Esophagus (tissue), 2 donors: ENCODE measurements around the gene GUCY2D. TPM values are rescaled to one million over a fixed set of nuclear protein-coding genes. Genes with fewer than 3 reads are reported as not detected.
"Not testable (repeated sequence)": the region's sequence is repeated elsewhere in the genome, so short reads cannot be mapped to it uniquely, and the experiment has no call there.

Experiments
- H3K27ac ChIP-seq, 2 donors: one replicate each; pipeline ENCODE4 v1.5.1; 2013; ENCODE audit warnings: low read depth in 2 of 2, mild to moderate bottlenecking in 2 of 2, inconsistent platforms in 1 of 2, low read length in 1 of 2, moderate library complexity in 1 of 2
- H3K27me3 ChIP-seq, 2 donors: one replicate each; pipeline ENCODE4 v1.6.1; 2013; ENCODE audit warnings: low read length in 2 of 2, control low read depth in 1 of 2, mild to moderate bottlenecking in 1 of 2; ENCODE audit not compliant: insufficient read depth in 2 of 2, control insufficient read depth in 1 of 2
- H3K36me3 ChIP-seq, 2 donors: one replicate each; pipeline ENCODE4 v1.6.1; 2013; ENCODE audit warnings: low read length in 1 of 2; ENCODE audit not compliant: control insufficient read depth in 2 of 2, insufficient read depth in 2 of 2
- H3K4me1 ChIP-seq, 2 donors: one replicate each; pipeline ENCODE4 v1.6.1; 2013; ENCODE audit warnings: low read length in 1 of 2; ENCODE audit not compliant: control insufficient read depth in 2 of 2, insufficient read depth in 2 of 2
- H3K4me3 ChIP-seq, 2 donors: one replicate each; pipeline ENCODE4 v1.5.1; 2013; ENCODE audit warnings: low read length in 2 of 2, mild to moderate bottlenecking in 2 of 2, low read depth in 1 of 2, moderate library complexity in 1 of 2
- H3K9me3 ChIP-seq, 2 donors: one replicate each; pipeline ENCODE4 v1.6.1; 2013; ENCODE audit warnings: mild to moderate bottlenecking in 2 of 2, low read depth in 1 of 2, low read length in 1 of 2, moderate library complexity in 1 of 2; ENCODE audit not compliant: control insufficient read depth in 2 of 2, insufficient read depth in 1 of 2
- WGBS, 2 donors: extraction: QIAGEN DNeasy Blood & Tissue Kit; methylation state at CpG; one replicate each; pipeline ENCODE4 v1.1.7; 2013; 5-methylcytosine and 5-hydroxymethylcytosine counted together
- polyA plus RNA-seq, 2 donors: library from polyadenylated mRNA; stranded (reverse); fragments of 200-250 nt; gene quantifications; one replicate each; pipeline ENCODE4 v1.2.3, GENCODE V29; 2013
- donor health status: healthy with polysubstance abuse.
- donor health status: Bipolar disorder and iron deficiency.

The GUCY2D gene
- under 1 TPM; 0.19 to 0.59 TPM for polyA plus RNA-seq

- Histone ChIP-seq H3K9me3 (no peaks in the 10 kb centered on the region), H3K4me3 (peak within 1 kb of the TSS; percentile 6 to 12), H3K27ac (no peak within 1 kb of the TSS), H3K27me3 (peaks cover 0 to 12% of the 10 kb centered on the region in 2 donors), H3K4me1 (peaks cover 0 to 11% of the 10 kb centered on the region in 2 donors), H3K36me3 (no peaks in the 10 kb centered on the region)
- WGBS, 2 donors = 25 to 27% methylated on average over 17 to 18 of the region's 18 CpGs
Measured at GRCh38 chr17:8001976-8002720, at the start of gene GUCY2D. Gene GUCY2D (plus strand): TSS chr17:8002615. CDS start chr17:8003048, 433 bp downstream.

DNA sequence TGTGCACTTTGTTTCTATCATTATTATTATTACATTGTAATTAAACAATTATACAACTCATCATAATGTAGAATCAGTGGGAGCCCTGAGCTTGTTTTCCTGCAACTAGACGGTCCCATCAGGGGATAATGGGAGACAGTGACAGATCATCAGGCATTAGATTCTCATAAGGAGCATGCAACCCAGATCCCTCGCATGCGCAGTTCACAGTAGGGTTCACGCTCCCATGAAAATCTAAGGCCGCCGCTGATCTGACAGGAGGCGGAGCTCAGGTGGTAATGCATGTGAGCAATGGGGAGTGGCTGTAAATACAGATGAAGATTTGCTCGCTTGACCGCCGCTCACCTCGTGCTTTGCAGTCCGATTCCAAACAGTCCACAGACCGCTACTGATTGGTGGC lies 49.1 kb upstream of the GUCY2D start:
- H3K4me3 ChIP-seq, H3K27ac ChIP-seq, H3K4me1 ChIP-seq, H3K36me3 ChIP-seq, H3K27me3 ChIP-seq, H3K9me3 ChIP-seq: not testable (repeated sequence)
- 92% methylated on average over 13 of the region's 13 CpGs for WGBS, 2 donors

- no peaks in the 10 kb centered on the region for H3K4me1 ChIP-seq
- no peaks in the 10 kb centered on the region for H3K27me3 ChIP-seq
- 70% methylated on average over 13 of the region's 13 CpGs for WGBS, 2 donors
- no peak overlapping the region for H3K27ac ChIP-seq
- H3K36me3 ChIP-seq = no peaks in the 10 kb centered on the region
- H3K9me3 ChIP-seq = no peaks in the 10 kb centered on the region
- no peak overlapping the region for H3K4me3 ChIP-seq
Measured at GRCh38 chr17:7955414-7956227, 46.8 kb upstream of the GUCY2D start.

GRCh38 chr17:7956228-7956965 lies 46.0 kb upstream of the GUCY2D start:
- Histone ChIP-seq H3K36me3 (no peaks in the 10 kb centered on the region), H3K4me3 (no peak overlapping the region), H3K27me3 (no peaks in the 10 kb centered on the region), H3K27ac (no peak overlapping the region), H3K9me3 (no peaks in the 10 kb centered on the region), H3K4me1 (no peaks in the 10 kb centered on the region)
- 84% methylated on average over 11 of the region's 11 CpGs for WGBS, 2 donors

DNA sequence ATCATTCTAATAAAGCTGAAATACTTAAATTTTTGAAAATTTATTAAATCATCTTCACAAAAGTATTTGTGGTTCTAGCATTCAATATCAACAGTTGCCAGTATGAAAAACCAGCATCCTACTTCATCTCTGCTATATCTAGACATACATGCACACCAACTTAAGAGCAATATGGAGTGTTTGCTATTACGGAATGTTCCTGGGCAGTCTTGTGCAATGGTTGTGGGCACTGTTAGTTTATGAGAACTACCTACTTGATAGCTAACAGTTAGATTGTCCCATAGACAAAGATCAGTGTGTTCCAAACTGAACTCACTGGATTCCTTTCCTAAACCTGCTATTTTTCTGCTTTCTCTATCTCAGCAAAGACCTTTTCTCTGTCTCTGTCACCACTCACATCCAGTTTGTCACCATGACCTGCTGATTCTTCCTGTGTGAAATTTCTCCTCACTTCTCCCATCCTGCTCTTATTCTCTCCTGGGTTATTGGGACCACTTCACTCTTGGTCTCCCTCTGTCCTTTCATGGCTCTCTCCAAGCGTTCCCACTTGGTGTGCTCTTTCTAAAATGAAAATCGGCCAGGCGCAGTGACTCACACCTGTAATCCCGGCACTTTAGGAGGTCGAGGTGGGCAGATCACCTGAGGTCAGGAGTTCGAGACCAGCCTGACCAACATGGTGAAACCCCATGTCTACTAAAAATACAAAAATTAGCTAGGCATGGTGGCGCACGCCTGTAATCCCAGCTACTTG lies 42.7 kb upstream of the GUCY2D start:
- Histone ChIP-seq H3K4me3 (no peak overlapping the region), H3K9me3 (no peaks in the 10 kb centered on the region), H3K27me3 (no peaks in the 10 kb centered on the region), H3K4me1 (no peaks in the 10 kb centered on the region), H3K27ac (no peak overlapping the region), H3K36me3 (no peaks in the 10 kb centered on the region)
- WGBS, 2 donors = 87 to 89% methylated on average over 9 of the region's 9 CpGs

- 46 to 47% methylated on average over 2 of the region's 2 CpGs for WGBS, 2 donors
- H3K36me3 ChIP-seq = no peaks in the 10 kb centered on the region
- no peak overlapping the region for H3K27ac ChIP-seq
- H3K9me3 ChIP-seq = no peaks in the 10 kb centered on the region
- no peaks in the 10 kb centered on the region for H3K4me1 ChIP-seq
- H3K27me3 ChIP-seq = no peaks in the 10 kb centered on the region
- H3K4me3 ChIP-seq = no peak overlapping the region
Measured at GRCh38 chr17:7961421-7961820, 41.0 kb upstream of the GUCY2D start.

GRCh38 chr17:7967751-7968150 lies 34.7 kb upstream of the GUCY2D start:
- Histone ChIP-seq H3K4me3 (no peak overlapping the region), H3K36me3 (no peaks in the 10 kb centered on the region), H3K9me3 (no peaks in the 10 kb centered on the region), H3K4me1 (no peaks in the 10 kb centered on the region), H3K27ac (no peak overlapping the region), H3K27me3 (no peaks in the 10 kb centered on the region)
- WGBS, 2 donors = 56 to 65% methylated on average over 2 of the region's 2 CpGs

DNA sequence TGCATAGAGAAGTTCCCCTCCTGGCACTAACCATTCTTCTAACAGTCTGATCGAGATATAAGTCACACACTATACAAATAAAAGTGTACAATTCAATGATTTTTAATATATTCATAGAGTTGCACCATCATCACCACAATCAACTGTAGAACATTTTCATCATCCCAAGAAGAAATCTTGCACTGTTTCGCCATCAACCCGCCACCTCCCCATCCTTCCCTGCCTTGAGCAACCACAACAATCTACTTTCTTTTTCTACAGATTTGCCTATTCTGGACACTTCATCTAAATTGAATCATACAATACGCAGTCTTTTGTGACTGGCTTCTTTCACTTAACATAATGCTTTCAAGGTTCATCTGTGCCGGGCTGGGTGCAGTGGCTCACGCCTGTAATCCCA lies 33.0 kb upstream of the GUCY2D start:
- no peaks in the 10 kb centered on the region for H3K27me3 ChIP-seq
- H3K36me3 ChIP-seq = no peaks in the 10 kb centered on the region
- 90 to 94% methylated on average over 6 of the region's 6 CpGs for WGBS, 2 donors
- H3K9me3 ChIP-seq = no peaks in the 10 kb centered on the region
- no peaks in the 10 kb centered on the region for H3K4me1 ChIP-seq
- H3K27ac ChIP-seq = no peak overlapping the region
- no peak overlapping the region for H3K4me3 ChIP-seq

DNA sequence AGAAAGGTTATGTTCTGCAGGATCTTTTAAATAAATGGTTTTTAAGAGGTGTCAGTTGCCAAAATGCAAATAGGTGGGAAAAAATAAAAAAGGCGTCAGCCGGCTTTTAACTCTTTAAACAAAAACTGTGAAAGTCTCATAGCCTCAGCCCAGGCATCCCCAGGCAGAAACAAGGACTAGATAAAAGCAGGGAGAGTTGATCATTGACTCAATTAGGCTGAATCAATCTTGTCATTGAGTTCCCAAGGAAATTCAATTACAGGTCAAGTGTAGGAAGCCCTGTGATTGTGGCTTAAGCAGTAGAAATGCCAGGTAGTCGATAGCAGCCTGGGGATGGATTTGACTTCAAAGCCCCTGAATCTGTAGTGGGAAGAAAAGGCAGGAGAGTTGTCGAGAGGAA lies 30.8 kb upstream of the GUCY2D start:
- 59 to 67% methylated on average over 4 of the region's 4 CpGs for WGBS, 2 donors
- no peaks in the 10 kb centered on the region for H3K36me3 ChIP-seq
- no peak overlapping the region for H3K27ac ChIP-seq
- no peak overlapping the region for H3K4me3 ChIP-seq
- H3K9me3 ChIP-seq = peaks cover 0 to 2% of the 10 kb centered on the region in 2 donors
- H3K4me1 ChIP-seq = no peaks in the 10 kb centered on the region
- no peaks in the 10 kb centered on the region for H3K27me3 ChIP-seq
